ENCODE measurements around the gene CTDSPL2. TPM values are rescaled to one million over a fixed set of nuclear protein-coding genes. Genes with fewer than 3 reads are reported as not detected.
"Not testable (repeated sequence)": the region's sequence is repeated elsewhere in the genome, so short reads cannot be mapped to it uniquely, and the experiment has no call there.

Gene CTDSPL2
- total RNA-seq, 2 experiments from 2014 or later: 64.9 to 66.7 TPM

DNA sequence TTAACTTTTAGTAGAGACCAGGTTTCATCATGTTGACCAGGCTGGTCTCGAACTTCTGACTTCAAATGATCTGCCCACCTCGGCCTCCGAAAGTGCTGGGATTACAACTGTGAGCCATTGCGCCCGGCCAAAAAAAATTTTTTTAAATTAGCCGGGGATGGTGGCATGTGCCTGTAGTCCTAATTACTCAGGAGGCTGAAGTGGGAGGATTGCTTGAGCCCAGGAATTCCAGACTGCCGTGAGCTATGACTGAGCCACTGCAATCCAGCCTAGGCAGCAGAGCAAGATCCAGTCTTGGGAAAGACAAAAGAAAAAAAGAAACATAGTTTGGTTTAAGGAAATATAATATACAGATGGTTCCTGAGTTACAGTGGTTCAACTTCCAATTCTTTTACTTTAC is 64.6 kb downstream of the CTDSPL2 start:
- Mint-ChIP-seq H3K4me3 (no peak overlapping the region), H3K9me3 (no peaks in the 10 kb centered on the region), H3K4me1 (peaks cover 18% of the 10 kb centered on the region), H3K27ac (no peak overlapping the region), H3K36me3 (ENCODE audit: low read depth) (peaks cover 62% of the 10 kb centered on the region), H3K27me3 (no peaks in the 10 kb centered on the region)
- CTCF ChIA-PET: interaction anchor here (1.1 to 1.5 kb wide), 2 partner anchors 12 to 40 kb away, joined by 3 to 4 read pairs; no protein-coding TSS in a partner anchor
- POLR2A ChIA-PET: interaction anchor here (1.9 kb wide), 1 partner anchor 64 kb away, joined by 6 read pairs; the partner anchor contains the start of gene CTDSPL2
- DNase-seq: no peak

DNA sequence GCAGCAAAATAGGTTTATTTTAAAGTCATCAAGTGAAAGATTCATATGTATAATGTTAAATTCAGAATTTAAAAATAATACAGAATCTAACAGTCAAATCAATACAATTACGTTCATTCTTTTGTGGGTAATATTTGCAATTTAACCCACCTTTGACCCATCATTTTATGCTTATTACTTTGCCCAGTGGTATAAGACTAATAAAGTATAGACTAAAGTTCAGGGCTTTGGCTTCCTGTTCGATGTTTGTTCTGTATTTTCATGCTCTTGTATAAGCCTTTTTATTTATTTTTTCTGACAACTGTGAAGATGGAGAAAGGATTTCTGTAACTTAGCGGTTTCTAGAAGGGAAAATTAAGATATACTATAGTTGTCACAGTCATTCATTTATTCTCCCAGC is 65.2 kb downstream of the CTDSPL2 start:
- no peak for DNase-seq
- Mint-ChIP-seq H3K4me3 (no peak overlapping the region), H3K9me3 (no peaks in the 10 kb centered on the region), H3K36me3 (ENCODE audit: low read depth) (peaks cover 56% of the 10 kb centered on the region), H3K27ac (no peak overlapping the region), H3K27me3 (no peaks in the 10 kb centered on the region), H3K4me1 (peaks cover 15% of the 10 kb centered on the region)
- CTCF ChIA-PET: no interaction called here
- POLR2A ChIA-PET: interaction anchor here (1.9 kb wide), 1 partner anchor 65 kb away, joined by 6 read pairs; the partner anchor contains the start of gene CTDSPL2

DNA sequence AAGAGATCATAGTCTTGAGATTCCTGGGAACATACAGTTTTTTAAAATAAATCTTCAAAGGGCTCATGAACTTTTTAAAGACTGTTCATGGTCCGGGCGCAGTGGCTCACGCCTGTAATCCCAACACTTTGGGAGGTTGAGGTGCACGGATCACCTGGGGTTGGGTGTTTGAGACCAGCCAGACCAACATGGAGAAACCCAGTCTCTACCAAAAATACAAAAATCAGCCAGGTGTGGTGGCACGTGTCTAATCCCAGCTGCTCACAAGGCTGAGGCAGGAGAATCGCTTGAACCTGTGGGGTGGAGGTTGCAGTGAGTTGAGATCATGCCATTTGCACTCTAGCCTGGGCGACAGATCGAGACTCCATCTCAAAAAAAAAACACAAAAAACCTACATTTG is 68.1 kb downstream of the CTDSPL2 start:
- Mint-ChIP-seq H3K9me3 (no peaks in the 10 kb centered on the region), H3K4me3 (no peak overlapping the region), H3K27ac (no peak overlapping the region), H3K27me3 (no peaks in the 10 kb centered on the region), H3K36me3 (ENCODE audit: low read depth) (peaks cover 42% of the 10 kb centered on the region), H3K4me1 (peaks cover 8% of the 10 kb centered on the region)
- POLR2A ChIA-PET: no interaction called here
- CTCF ChIA-PET: no interaction called here
- DNase-seq: no peak

DNA sequence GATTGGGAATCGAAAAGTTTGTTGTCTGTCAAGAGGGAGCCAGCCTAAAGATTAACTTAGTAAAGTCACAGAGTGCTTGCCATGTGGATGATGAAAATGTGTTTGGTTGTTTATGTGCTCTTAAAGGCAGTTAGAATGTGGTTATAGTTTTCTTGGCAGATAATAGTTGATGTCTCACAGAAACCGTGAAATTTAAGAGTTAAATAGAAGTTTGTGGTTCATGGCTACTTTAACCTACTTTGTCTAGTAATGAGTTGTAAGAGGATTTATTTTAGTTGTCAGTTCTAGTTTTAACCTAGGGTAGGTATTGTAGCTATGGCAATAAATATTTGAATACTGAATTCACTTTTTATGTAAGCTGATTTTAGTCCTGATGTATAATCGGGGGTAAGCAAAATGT is 73.1 kb downstream of the CTDSPL2 start:
- DNase-seq: no peak
- Mint-ChIP-seq H3K9me3 (no peaks in the 10 kb centered on the region), H3K4me1 (peaks cover 20% of the 10 kb centered on the region), H3K4me3 (no peak overlapping the region), H3K36me3 (ENCODE audit: low read depth) (peaks cover 31% of the 10 kb centered on the region), H3K27ac (no peak overlapping the region), H3K27me3 (no peaks in the 10 kb centered on the region)
- CTCF ChIA-PET: interaction anchor here (0.9 to 2.0 kb wide), 12 partner anchors 10 to 281 kb away, joined by 3 to 9 read pairs (median 5); no protein-coding TSS in a partner anchor
- POLR2A ChIA-PET: interaction anchor here (1.0 to 2.0 kb wide), 4 partner anchors 18 to 229 kb away, joined by 3 to 13 read pairs (median 4); partner anchors contain the start of genes CTDSPL2 and EIF3J

DNA sequence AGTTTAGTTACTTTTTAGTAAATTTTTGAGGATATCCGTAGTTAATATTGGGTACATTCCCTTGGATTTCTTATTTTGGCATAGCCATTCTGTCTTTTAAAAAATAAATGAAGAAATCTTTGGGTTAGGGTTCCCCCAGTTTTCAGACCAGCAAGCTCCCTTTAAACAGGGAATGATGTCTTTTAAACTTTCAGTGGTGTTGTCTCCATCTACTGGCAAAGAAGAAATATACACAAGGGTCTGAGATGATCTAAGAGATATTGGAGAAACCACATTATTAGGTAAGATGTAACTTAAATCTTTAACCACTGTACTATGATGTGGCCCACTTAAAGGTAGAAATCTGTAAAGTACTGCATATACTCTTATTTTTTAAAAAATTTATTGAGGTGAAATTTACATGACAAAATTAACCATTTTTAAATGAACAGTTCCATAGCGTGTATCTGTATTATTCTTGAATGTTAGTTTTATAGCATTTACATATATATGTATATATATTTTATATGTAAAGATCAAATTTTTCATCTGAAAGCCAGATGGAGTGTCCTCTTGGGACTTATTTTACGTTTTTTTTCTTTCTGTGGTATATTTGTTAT is 74.4 kb downstream of the CTDSPL2 start:
- Mint-ChIP-seq H3K4me3 (no peak overlapping the region), H3K9me3 (no peaks in the 10 kb centered on the region), H3K4me1 (peaks cover 20% of the 10 kb centered on the region), H3K27ac (no peak overlapping the region), H3K27me3 (no peaks in the 10 kb centered on the region), H3K36me3 (ENCODE audit: low read depth) (peaks cover 21% of the 10 kb centered on the region)
- POLR2A ChIA-PET: interaction anchor here (1.0 to 2.0 kb wide), 7 partner anchors 8 to 213 kb away, joined by 3 to 13 read pairs (median 4); partner anchors contain the start of genes CTDSPL2, EIF3J, GOLM2 and SPG11
- CTCF ChIA-PET: interaction anchor here (0.6 to 2.0 kb wide), 22 partner anchors 8 to 285 kb away, joined by 3 to 9 read pairs (median 3); no protein-coding TSS in a partner anchor
- no peak for DNase-seq

DNA sequence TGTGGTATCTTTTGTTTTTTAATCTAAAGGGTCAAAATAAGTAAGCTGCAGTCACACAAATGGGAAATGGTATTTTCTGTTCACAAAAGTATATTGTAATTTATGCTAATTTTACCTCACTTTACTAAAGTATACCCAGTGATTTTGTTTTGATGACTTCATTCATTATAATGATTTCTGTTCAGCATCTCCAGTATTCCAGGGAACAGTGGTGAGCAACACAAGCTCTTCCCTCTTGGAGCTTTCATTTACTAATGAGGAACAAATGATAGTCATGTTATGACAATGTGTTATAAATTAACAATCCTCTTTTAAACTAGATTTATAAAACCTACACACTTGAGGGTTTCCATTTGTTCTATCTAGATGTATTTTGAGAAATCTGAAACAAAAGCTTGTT is 89.0 kb downstream of the CTDSPL2 start:
- DNase-seq: no peak
- H3K36me3 Mint-ChIP-seq (ENCODE audit: low read depth): peaks cover 32% of the 10 kb centered on the region
- no peak overlapping the region for H3K4me3 Mint-ChIP-seq
- H3K27me3 Mint-ChIP-seq: no peaks in the 10 kb centered on the region
- POLR2A ChIA-PET: interaction anchor here (1.1 to 1.2 kb wide), 3 partner anchors 12 to 89 kb away, joined by 3 to 4 read pairs (median 3); partner anchors contain the start of genes CTDSPL2 and EIF3J
- peaks cover 5% of the 10 kb centered on the region for H3K4me1 Mint-ChIP-seq
- CTCF ChIA-PET: interaction anchor here (0.7 to 0.8 kb wide), 2 partner anchors 15 kb away, joined by 3 to 4 read pairs; no protein-coding TSS in a partner anchor
- no peak overlapping the region for H3K27ac Mint-ChIP-seq
- H3K9me3 Mint-ChIP-seq: no peaks in the 10 kb centered on the region

DNA sequence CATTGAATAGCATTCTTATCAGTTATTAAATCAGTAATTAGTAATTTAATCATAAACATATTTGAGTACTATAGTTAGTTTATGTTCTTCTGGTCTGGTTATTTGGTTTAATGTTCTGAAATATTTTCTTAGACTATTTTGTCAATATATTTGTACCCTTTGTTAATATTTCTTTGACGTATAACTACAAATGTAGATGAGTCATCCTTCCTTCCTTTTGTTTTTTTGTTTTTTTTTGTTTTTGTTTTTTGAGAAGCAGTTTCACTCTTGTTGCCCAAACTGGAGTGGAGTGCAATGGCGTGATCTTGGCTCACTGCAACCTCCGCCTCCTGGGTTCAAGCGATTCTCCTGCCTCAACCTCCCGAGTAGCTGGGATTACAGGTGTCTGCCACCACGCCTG is 92.1 kb downstream of the CTDSPL2 start:
- no peak overlapping the region for H3K27ac Mint-ChIP-seq
- H3K27me3 Mint-ChIP-seq: no peaks in the 10 kb centered on the region
- peaks cover 38% of the 10 kb centered on the region for H3K36me3 Mint-ChIP-seq (ENCODE audit: low read depth)
- peaks cover 5% of the 10 kb centered on the region for H3K4me1 Mint-ChIP-seq
- no peak overlapping the region for H3K4me3 Mint-ChIP-seq
- no peaks in the 10 kb centered on the region for H3K9me3 Mint-ChIP-seq
- no peak for DNase-seq
- ChIA-PET CTCF (no interaction called here), POLR2A (no interaction called here)

DNA sequence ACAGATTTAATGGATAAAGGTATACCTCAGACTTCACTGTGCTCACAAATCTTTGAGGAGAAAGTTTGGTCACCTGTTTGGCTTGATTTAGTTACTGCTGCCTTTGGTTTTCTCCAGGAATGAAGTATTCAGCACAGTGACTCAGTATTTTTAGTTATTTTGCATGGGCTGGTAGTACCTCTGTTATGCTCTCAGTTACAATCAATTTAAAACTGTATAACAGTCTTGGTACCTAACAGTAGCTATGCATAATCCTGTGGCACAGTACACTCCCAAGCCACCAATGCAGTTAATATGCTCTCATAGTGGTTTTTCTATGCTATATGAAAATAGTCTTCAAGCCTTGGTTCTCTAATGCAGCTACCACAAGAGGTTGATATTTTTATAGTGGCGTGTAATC is 97.6 kb downstream of the CTDSPL2 start:
- ChIA-PET CTCF (no interaction called here), POLR2A (no interaction called here)
- Mint-ChIP-seq H3K4me3 (no peak overlapping the region), H3K9me3 (no peaks in the 10 kb centered on the region), H3K36me3 (ENCODE audit: low read depth) (peaks cover 31% of the 10 kb centered on the region), H3K27me3 (no peaks in the 10 kb centered on the region), H3K4me1 (no peaks in the 10 kb centered on the region), H3K27ac (no peak overlapping the region)
- DNase-seq: no peak

DNA sequence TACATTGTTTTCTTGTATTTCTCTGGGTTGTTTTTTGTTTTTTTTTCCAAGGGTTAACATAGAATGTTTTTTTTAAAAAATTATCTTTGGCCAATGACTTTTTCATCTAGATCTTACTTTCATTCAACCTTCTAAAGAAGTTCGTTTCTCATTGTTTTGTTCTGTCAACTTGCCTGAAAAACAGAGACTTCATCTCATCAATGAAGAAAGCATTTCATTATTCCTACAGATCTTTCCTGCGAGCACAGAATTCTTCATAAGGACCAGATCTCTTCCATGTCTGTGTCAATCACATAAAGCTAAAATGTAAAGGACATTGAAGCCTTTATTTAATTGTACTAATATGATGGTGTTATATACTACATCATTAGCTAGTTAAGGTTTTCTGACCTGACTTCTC is 99.8 kb downstream of the CTDSPL2 start:
- H3K27me3 Mint-ChIP-seq: no peaks in the 10 kb centered on the region
- no peaks in the 10 kb centered on the region for H3K4me1 Mint-ChIP-seq
- H3K4me3 Mint-ChIP-seq: no peak overlapping the region
- CTCF ChIA-PET: interaction anchor here (1.0 kb wide), 1 partner anchor 19 kb away, joined by 4 read pairs; no protein-coding TSS in a partner anchor
- DNase-seq: no peak
- peaks cover 25% of the 10 kb centered on the region for H3K36me3 Mint-ChIP-seq (ENCODE audit: low read depth)
- H3K9me3 Mint-ChIP-seq: no peaks in the 10 kb centered on the region
- POLR2A ChIA-PET: interaction anchor here (1.8 kb wide), 1 partner anchor 9 kb away, joined by 6 read pairs; the partner anchor contains the start of gene EIF3J
- no peak overlapping the region for H3K27ac Mint-ChIP-seq

DNA sequence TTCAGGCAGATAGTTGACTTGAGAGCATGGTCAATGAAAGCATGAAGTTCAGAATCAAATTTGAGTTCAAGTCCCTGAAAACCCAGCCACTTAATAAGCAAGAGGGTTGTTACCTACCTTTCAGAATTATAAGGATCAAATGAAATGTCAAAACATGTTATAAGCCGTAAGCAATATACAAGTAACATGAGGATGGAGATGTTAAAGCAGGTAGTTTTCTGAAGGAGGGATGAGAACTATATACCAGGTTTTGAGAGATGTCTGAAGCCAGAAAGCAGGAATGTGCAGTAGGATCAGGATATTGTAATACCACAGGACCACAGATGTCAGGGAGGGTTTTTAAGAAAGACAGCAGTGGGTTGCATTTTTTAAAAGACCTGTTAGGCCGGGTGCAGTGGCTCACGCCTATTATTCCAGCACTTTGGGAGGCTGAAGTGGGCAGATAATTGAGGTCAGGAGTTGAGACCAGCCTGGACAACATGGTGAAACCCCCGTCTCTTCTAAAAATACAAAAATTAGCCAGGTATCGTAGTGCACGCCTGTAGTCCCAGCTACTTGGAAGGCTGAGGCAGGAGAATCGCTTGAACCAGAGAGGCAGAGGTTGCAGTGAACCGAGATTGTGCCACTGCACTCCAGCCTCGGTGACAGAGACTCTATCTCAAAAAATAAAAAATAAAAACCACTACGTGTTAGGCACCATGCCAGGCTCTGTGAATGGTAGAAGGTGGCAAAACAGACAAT is 102.6 kb downstream of the CTDSPL2 start:
- ChIA-PET POLR2A (interaction anchor here (0.7 to 1.2 kb wide), 2 partner anchors 16 to 102 kb away, joined by 3 to 6 read pairs; partner anchors contain the start of gene CTDSPL2), CTCF (interaction anchor here (0.8 kb wide), 1 partner anchor 16 kb away, joined by 3 read pairs; no protein-coding TSS in a partner anchor)
- no peaks in the 10 kb centered on the region for H3K27me3 Mint-ChIP-seq
- no peak for DNase-seq
- no peak overlapping the region for H3K27ac Mint-ChIP-seq
- peaks cover 13% of the 10 kb centered on the region for H3K4me1 Mint-ChIP-seq
- H3K36me3 Mint-ChIP-seq (ENCODE audit: low read depth): peaks cover 26% of the 10 kb centered on the region
- no peak overlapping the region for H3K4me3 Mint-ChIP-seq
- no peaks in the 10 kb centered on the region for H3K9me3 Mint-ChIP-seq

DNA sequence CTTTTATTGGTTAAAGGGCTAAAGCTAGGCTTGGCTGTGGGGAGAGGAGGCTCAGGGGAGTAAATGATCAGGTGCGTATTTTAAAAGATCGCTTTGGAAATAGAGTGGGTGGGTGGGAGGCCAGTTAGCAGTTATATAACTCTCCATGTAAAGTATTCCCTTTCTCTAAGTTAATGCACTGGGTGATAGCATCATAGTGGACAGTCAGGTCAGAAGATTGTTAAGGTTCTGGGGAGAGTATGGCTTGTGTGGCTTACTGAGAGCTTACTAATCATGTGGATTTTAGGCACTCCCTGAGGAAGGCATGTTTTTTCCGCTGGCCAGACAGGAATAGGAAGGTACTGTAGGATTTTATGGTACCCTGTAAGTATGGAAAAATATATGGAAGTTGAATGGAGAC is 103.2 kb downstream of the CTDSPL2 start:
- Mint-ChIP-seq H3K4me3 (no peak overlapping the region), H3K9me3 (no peaks in the 10 kb centered on the region), H3K27me3 (no peaks in the 10 kb centered on the region), H3K27ac (no peak overlapping the region), H3K4me1 (peaks cover 16% of the 10 kb centered on the region), H3K36me3 (ENCODE audit: low read depth) (peaks cover 29% of the 10 kb centered on the region)
- ChIA-PET CTCF (interaction anchor here (0.8 to 1.0 kb wide), 2 partner anchors 10 to 16 kb away, joined by 3 read pairs; no protein-coding TSS in a partner anchor), POLR2A (interaction anchor here (1.2 kb wide), 1 partner anchor 15 kb away, joined by 6 read pairs; no protein-coding TSS in a partner anchor)
- DNase-seq: no peak

DNA sequence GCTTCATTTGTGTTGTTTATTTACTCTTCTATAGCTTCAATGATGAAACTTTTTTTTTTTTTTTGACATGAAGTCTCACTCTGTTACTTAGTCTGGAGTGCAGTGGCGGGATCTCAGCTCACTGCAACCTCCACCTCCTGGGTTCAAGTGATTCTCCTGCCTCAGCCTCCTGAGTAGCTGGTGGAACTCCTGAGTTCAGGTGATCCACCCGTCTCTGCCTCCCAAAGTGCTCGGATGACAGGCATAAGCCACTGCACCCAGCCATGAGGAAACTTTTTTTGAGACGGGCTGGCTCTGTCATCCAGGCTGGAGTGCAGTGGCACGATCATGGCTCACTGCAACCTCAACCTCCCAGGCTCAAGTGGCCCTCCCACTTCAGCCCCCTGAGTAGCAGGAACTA is 104.8 kb downstream of the CTDSPL2 start:
- not testable (repeated sequence) for H3K27me3 Mint-ChIP-seq
- POLR2A ChIA-PET: interaction anchor here (0.5 to 2.4 kb wide), 7 partner anchors 11 to 783 kb away, joined by 3 to 9 read pairs (median 3); partner anchors contain the start of gene CTDSPL2

More for the DNA sequence above, 104.8 kb downstream of the CTDSPL2 start:
- H3K27ac Mint-ChIP-seq, H3K9me3 Mint-ChIP-seq, H3K4me3 Mint-ChIP-seq, DNase-seq: not testable (repeated sequence)
- CTCF ChIA-PET: interaction anchor here (0.6 to 2.8 kb wide), 11 partner anchors 9 to 593 kb away, joined by 3 to 16 read pairs (median 4); partner anchors contain the start of gene CTDSPL2
- Mint-ChIP-seq H3K4me1 (peaks cover 20% of the 10 kb centered on the region), H3K36me3 (ENCODE audit: low read depth) (peaks cover 26% of the 10 kb centered on the region)
